PFSK-1 (cell line): Measurements from ENCODE around the gene HAUS5.

ENCODE experiments used
- FOXP2 ChIP-seq: optimal IDR thresholded peaks from 2 replicates; pipeline ENCODE3; 2011; ENCODE audit warnings: borderline replicate concordance, control low read depth, inconsistent platforms; ENCODE audit not compliant: insufficient read depth; ENCODE audit errors: extremely low read length, extremely low read depth
- POLR2AphosphoS5 ChIP-seq: IDR thresholded peaks from 2 replicates; pipeline ENCODE4 v1.6.1; 2012; ENCODE audit warnings: low read depth, mild to moderate bottlenecking, control low read depth, low read length, moderate library complexity
- REST ChIP-seq, 2 experiments: IDR thresholded peaks; 2 replicates each; pipeline versions ENCODE4 v1.6.1 to v1.8.0; 2011 to 2012; ENCODE audit warnings: low read depth in 2 of 2, low read length in 2 of 2, control low read depth in 1 of 2, inconsistent platforms in 1 of 2, mild to moderate bottlenecking in 1 of 2, moderate library complexity in 1 of 2; ENCODE audit not compliant: insufficient read depth in 1 of 2
- SIN3A ChIP-seq: IDR thresholded peaks from 2 replicates; pipeline ENCODE4 v1.6.1; 2012; ENCODE audit warnings: mild to moderate bottlenecking, low read length, moderate library complexity, borderline replicate concordance; ENCODE audit not compliant: insufficient read depth
- TAF1 ChIP-seq: IDR thresholded peaks from 2 replicates; pipeline ENCODE4 v1.6.1; 2012; ENCODE audit warnings: low read length, control low read depth, borderline replicate concordance; ENCODE audit not compliant: insufficient read depth

GRCh38 chr19:35596366-35596999 lies 16.1 kb upstream of the HAUS5 start:
- no peak for TF ChIP-seq POLR2AphosphoS5
- TF ChIP-seq TAF1: no peak
- no peak for TF ChIP-seq REST (IDR thresholded peaks at IDR 0.05; ENCODE audit: insufficient read depth in 1 of 2, low read depth in 2 of 2, low read length in 2 of 2)
- TF ChIP-seq SIN3A: no peak
- no peak for TF ChIP-seq FOXP2
